ENCODE results near the gene APH1B.

DNA sequence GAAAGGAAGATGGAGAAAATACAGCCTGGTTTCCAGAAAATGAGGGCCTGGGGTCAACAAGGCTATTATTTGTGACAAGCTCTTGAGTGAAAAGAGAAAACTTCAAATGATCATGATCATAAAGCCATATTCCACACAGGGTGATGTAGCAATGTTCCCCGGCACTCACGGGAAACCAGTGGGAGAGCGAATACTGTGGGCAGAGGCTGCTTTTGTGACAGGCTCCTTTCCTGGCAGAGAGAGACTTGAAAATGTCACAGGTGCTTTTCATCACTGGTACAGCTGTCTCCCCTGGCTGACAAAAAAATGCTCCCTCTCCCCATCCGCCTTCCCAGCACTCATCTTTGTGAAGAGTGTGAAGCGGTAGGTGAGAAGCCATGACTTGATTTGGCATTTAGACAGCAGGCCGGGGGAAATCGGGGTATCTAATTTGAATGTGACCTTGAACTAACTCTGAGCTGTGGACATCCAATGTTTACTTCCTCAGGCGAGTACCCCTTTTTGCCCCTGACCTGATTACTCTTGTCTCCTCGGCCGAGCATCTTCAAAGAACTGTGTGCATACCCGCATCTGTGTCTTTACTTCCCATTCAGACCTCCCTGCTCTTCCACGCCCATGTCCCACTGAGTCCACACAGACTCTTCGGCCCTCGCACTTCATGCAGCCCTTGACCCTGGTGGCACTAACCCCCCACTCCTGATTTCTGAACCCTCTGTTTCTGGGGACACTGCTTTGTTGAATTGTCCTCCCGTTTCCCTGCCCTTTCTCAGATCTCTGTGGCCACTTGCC is 81.0 kb downstream of the APH1B start:
- no peak for TF ChIP-seq CTCF (IDR thresholded peaks at IDR 0.05; ENCODE audit: low read depth, low read length, missing input control)
- no peak for TF ChIP-seq GABPA (IDR thresholded peaks at IDR 0.05 in 1 of 2, conservative IDR thresholded peaks at IDR 0.05 in 1 of 2)
- no peak for TF ChIP-seq TAF1 (conservative IDR thresholded peaks at IDR 0.05)
- no peak for TF ChIP-seq SP1 (IDR thresholded peaks at IDR 0.05)
- TF ChIP-seq MAX (IDR thresholded peaks at IDR 0.05), result no peak
- TF ChIP-seq YY1 (IDR thresholded peaks at IDR 0.05), result no peak
- TF ChIP-seq FOXA1 (IDR thresholded peaks at IDR 0.05), result no peak
- TF ChIP-seq, protein P1, sequence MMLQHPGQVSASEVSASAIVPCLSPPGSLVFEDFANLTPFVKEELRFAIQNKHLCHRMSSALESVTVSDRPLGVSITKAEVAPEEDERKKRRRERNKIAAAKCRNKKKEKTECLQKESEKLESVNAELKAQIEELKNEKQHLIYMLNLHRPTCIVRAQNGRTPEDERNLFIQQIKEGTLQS (IDR thresholded peaks at IDR 0.05), result no peak
